ENCODE results near the gene PRR12. TPM values are rescaled to one million over a fixed set of nuclear protein-coding genes. Genes with fewer than 3 reads are reported as not detected.

PRR12 gene
- total RNA-seq, 1 donor from 2014 or later: 58.5 TPM

- no peaks in the 10 kb centered on the region for H3K27me3 Mint-ChIP-seq (ENCODE audit: low read depth)
- no peak for DNase-seq (ENCODE audit: low spot score in 2 of 2, unreplicated experiment in 2 of 2)
- peaks cover 11% of the 10 kb centered on the region for H3K4me1 Mint-ChIP-seq
- no peak overlapping the region for H3K4me3 Mint-ChIP-seq
- no peaks in the 10 kb centered on the region for H3K9me3 Mint-ChIP-seq
- no peak for TF ChIP-seq CTCF (IDR thresholded peaks at IDR 0.05; ENCODE audit: unreplicated experiment)
- peaks cover 8% of the 10 kb centered on the region for H3K36me3 Mint-ChIP-seq
- peak overlapping the region; percentile 45 for H3K27ac Mint-ChIP-seq
Observed at GRCh38 chr19:49567861-49568441, 23.0 kb upstream of the PRR12 start.

- H3K9me3 Mint-ChIP-seq: no peaks in the 10 kb centered on the region
- DNase-seq (ENCODE audit: low spot score in 2 of 2, unreplicated experiment in 2 of 2): no peak
- H3K27me3 Mint-ChIP-seq (ENCODE audit: low read depth): no peaks in the 10 kb centered on the region
- H3K4me3 Mint-ChIP-seq: no peak overlapping the region
- H3K36me3 Mint-ChIP-seq: peaks cover 4% of the 10 kb centered on the region
- H3K4me1 Mint-ChIP-seq: peaks cover 8% of the 10 kb centered on the region
- peak overlapping the region; percentile 80 for H3K27ac Mint-ChIP-seq
- TF ChIP-seq CTCF (IDR thresholded peaks at IDR 0.05; ENCODE audit: unreplicated experiment): peak; percentile 98
Observed at GRCh38 chr19:49570138-49570856, 20.7 kb upstream of the PRR12 start.

GRCh38 chr19:49570997-49571676, 19.8 kb upstream of the PRR12 start:
- Mint-ChIP-seq H3K27ac (no peak overlapping the region), H3K4me3 (no peak overlapping the region), H3K4me1 (peaks cover 8% of the 10 kb centered on the region), H3K27me3 (ENCODE audit: low read depth) (no peaks in the 10 kb centered on the region), H3K36me3 (peaks cover 3% of the 10 kb centered on the region), H3K9me3 (no peaks in the 10 kb centered on the region)
- TF ChIP-seq CTCF (IDR thresholded peaks at IDR 0.05; ENCODE audit: unreplicated experiment): no peak
- DNase-seq (ENCODE audit: low spot score in 2 of 2, unreplicated experiment in 2 of 2): no peak

GRCh38 chr19:49573009-49573408, 18.0 kb upstream of the PRR12 start:
- peaks cover 2% of the 10 kb centered on the region for H3K36me3 Mint-ChIP-seq
- no peak for TF ChIP-seq CTCF (IDR thresholded peaks at IDR 0.05; ENCODE audit: unreplicated experiment)
- no peaks in the 10 kb centered on the region for H3K9me3 Mint-ChIP-seq
- no peak overlapping the region for H3K4me3 Mint-ChIP-seq
- DNase-seq (ENCODE audit: low spot score in 2 of 2, unreplicated experiment in 2 of 2): no peak
- peaks cover 10% of the 10 kb centered on the region for H3K4me1 Mint-ChIP-seq
- H3K27ac Mint-ChIP-seq: no peak overlapping the region
- no peaks in the 10 kb centered on the region for H3K27me3 Mint-ChIP-seq (ENCODE audit: low read depth)

- Mint-ChIP-seq H3K4me3 (no peak overlapping the region), H3K36me3 (peaks cover 2% of the 10 kb centered on the region), H3K9me3 (no peaks in the 10 kb centered on the region), H3K27me3 (ENCODE audit: low read depth) (no peaks in the 10 kb centered on the region), H3K4me1 (peaks cover 10% of the 10 kb centered on the region), H3K27ac (no peak overlapping the region)
- TF ChIP-seq CTCF (IDR thresholded peaks at IDR 0.05; ENCODE audit: unreplicated experiment): no peak
- DNase-seq (ENCODE audit: low spot score in 2 of 2, unreplicated experiment in 2 of 2): no peak
Observed at GRCh38 chr19:49573425-49573824, 17.6 kb upstream of the PRR12 start.

All from mesothelial cell of epicardium (in vitro differentiated cells).